Activated T-cell treated with anti-CD3 and anti-CD28 coated beads, Interleukin-2, amount 50 U/mL, for 48 hours (primary cell): ENCODE data around the gene SH3PXD2B.
"Not testable (repeated sequence)": the region's sequence is repeated elsewhere in the genome, so short reads cannot be mapped to it uniquely, and the experiment has no call there.

Experiments used
- DNase-seq, 2 experiments: peaks; one replicate each; pipeline ENCODE4 v3.0.0-alpha.2; 2020

Gene SH3PXD2B

DNA sequence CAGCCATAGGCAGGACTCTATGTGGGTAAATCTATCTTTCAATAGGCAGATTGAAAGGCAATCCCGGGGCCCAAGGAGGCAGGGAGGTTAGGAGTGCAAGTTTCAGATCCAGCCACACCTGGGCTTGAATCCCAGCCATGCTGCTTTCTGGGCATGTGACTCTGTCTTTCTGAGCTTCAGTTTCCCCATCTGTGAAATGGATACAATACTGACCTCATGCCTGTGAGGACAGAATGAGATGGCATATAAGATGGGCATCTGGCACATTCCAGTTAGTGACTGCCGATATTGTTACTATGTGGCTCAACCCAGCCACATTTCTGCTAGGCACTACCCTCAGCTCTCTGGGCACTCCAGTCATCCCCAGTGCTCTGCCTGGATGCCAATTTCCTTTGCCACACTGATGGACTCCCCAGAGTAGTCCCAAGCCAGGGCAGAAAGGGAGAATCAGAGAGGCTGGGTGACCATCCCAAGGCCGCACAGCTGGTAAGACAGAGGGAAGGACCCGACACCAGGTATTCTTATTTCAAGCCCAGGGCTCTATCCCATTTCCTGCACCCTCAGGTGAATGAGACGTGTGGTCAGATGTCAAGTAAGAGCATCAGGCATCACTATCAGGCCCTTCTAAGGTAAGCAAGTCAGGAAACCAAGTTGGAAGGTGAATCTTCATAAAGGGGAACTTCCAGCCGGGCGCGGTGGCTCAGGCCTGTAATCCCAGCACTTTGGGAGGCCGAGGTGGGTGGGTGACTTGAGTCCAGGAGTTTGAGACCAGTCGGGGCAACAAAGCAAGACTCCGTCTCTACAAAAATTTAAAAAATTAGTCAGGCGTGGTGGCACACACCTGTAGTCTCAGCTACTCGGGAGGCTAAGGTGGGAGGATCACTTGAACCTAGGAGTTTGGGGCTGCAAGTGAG lies 38.7 kb downstream of the SH3PXD2B start:
- no peak for DNase-seq

GRCh38 chr5:172414531-172415361 lies 39.6 kb downstream of the SH3PXD2B start:
- DNase-seq = no peak

GRCh38 chr5:172413601-172414171 lies 40.6 kb downstream of the SH3PXD2B start:
- no peak for DNase-seq

GRCh38 chr5:172412724-172413286 lies 41.5 kb downstream of the SH3PXD2B start:
- DNase-seq = peak; percentile 47 to 53

- peak; percentile 61 to 71 for DNase-seq
These were observed 42.7 kb downstream of the SH3PXD2B start for GRCh38 chr5:172411484-172412072.

DNA sequence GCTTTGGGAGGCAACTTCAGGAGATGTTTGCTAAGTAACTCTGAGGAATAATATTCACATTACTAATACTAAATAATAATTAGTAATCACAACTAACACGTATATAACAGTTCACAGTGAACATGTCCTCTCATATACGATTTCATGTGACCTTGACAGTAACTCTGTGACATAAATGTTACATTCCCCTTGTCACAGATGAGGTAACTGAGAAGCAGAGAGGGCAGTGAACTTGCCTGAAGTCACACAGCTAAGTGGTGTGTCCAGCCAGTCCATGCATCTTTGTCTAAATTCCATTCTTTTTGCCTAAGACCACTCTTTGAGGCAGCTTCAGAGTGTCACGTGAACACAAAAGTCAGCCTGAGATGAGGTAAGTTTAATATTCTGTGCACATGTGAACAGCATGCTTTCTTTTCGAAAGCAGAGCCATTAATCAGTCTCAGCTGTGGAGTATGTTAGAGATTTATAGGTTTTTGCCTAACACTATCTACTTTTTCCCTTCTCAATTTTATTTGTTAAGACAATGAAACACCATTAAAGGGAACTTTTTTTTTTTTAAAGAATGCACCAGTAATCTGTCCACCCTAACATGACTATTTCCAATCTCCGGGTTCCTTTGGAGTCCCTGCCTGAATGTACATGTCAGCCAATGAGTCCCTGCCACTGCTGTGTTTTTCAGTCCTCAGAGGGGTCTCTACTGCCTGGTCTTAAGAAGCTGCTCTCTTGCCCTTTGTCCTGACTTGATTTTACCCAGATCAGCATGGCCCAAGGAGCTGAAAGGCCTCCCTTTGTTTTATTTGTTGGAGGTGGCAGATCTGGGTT lies 43.5 kb downstream of the SH3PXD2B start:
- no peak for DNase-seq

GRCh38 chr5:172410160-172410559 lies 44.2 kb downstream of the SH3PXD2B start:
- peak; percentile 39 to 42 for DNase-seq

- not testable (repeated sequence) for DNase-seq
These were observed 44.8 kb downstream of the SH3PXD2B start for GRCh38 chr5:172409477-172409876.

DNA sequence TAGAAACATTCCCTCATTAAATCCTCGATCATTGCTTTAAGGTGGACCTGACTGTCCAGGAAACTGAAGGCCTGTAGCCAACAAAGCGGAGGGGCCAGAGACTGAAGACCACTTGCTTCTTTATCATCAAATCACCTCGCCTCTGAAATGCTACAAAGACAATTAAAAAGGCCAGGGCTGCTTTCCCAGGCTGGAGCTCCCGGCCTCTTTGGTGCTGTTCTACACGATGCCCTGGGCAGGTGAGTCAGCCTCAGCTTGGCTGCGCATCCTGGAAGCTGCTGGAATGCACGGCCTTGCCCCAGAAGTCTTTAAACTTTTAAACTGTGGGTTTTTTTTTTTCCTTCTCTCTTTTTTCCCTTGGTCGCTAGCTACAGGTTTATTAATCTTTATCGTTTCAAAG lies 46.5 kb downstream of the SH3PXD2B start:
- DNase-seq = no peak

- DNase-seq = no peak
These were observed 47.1 kb downstream of the SH3PXD2B start for GRCh38 chr5:172407241-172407691.

DNA sequence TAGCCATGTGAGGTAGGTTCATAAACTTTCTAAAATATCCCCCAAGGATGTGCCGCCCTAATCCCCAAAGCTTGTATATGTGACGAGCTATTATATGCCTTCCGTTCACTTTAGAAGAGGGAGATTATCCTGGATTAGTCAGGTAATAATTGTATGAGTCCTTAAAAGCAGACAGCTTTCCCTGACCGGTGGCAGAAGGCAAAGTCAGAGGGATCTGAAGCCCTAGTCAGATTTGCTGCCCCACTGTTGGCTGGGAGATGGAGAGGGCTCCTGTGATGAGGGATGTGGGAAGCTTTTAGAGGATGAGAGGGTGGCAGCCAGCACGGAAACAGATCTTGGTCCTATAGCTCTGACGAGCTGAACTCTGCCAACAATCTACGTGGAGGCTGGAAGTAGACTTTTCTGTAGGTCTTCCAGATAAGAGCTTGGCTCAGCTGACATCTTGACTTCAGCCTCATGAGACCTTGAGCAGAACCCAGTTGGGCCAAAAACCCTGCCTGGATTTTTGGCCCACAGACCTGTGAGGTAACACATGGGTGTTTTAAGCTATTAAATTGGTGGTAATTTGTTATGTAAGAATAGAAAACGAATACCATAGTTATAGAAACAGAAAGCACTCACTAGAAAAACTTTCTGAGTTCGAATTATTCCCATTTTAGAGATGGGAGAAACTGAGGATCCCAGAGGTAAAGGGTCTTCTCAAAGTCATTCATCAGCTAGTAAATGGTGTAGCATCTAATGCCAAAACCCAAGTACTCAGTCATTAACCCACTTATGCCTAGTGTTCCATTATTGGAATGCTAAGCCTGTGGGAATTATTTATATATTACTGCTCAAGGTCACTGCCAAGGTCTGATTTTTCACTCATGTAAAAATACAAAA lies 48.9 kb downstream of the SH3PXD2B start:
- no peak for DNase-seq

- no peak for DNase-seq
These were observed 49.6 kb downstream of the SH3PXD2B start for GRCh38 chr5:172404746-172405145.

DNA sequence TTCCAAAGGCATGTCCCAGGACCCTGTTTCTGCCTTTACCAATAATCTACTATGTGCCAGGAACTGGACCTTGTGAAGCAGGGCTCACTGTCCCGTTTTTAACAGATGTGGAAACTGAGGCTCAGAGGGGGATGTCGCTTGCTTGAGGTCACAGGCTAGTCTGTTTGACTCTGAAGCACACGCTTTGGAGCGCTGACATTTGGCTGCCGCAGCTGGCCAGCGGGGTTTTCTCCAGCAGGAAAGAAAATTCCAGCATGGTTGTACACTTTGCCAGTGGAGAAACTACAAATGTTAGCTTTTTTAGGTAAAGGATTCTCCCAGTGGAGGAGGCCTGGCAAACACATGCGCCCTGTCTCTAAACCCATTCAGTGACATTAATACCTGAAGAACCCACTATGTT lies 50.5 kb downstream of the SH3PXD2B start:
- no peak for DNase-seq

DNA sequence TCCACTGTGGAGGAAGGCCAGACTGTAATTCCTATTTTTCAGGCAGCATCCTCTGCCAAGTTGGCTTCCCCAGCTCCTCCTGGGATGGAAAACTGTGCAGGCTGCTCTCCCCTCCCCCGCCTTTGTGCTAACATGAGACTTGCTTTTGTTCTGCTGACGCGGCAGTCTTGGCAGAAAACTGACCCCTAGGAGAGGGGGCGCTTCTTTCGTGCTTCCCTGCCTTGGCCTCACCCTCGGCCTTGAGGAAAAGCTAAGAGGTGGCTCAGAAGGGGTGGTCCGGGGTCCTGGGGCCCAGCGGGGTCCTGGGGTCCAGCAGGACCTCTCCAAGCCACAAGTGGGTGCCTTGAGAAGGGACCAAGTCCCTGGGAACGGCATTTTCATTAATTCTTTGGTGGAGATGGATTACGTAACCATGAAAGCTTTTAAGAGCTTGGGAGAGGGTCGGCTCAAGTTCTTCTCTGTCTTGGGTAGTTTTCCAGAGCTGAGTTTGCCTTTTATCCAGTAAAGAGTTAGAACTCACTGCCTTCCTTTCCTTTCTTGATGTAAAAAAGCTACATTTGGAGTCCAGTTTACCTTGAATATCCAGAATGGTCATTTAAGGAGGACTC lies 51.0 kb downstream of the SH3PXD2B start:
- DNase-seq = no peak

DNA sequence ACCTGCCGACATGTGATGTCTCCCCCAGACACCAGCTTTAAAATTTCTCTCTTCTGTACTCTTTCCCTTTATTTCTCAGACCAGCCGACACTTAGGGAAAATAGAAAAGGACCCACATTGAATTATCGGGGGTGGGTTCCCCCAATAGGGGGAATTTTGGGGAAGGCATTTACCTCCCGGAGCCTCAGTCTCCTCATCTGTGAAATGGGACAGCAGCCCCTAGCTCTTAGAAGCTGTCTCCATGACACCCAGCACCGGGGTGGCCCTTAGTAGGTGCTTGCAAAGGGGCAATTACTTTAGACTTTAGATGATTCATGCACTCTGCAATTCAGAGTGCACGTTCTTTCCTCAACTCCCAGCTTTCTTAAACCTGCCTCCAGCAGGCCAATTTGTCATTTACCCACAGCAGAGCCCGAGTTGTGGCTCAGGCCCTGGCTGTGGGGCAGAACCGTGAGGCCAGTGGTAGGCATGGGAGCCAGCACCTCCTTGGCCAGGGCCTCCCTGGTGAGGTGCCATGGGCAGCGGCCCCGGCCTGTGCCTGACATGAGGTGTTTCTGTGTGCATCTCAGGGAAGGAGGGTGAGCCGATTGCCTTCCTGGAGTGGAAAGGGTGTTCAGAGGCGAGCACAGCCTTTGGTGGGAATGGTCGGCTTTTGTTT lies 51.7 kb downstream of the SH3PXD2B start:
- DNase-seq = no peak

DNA sequence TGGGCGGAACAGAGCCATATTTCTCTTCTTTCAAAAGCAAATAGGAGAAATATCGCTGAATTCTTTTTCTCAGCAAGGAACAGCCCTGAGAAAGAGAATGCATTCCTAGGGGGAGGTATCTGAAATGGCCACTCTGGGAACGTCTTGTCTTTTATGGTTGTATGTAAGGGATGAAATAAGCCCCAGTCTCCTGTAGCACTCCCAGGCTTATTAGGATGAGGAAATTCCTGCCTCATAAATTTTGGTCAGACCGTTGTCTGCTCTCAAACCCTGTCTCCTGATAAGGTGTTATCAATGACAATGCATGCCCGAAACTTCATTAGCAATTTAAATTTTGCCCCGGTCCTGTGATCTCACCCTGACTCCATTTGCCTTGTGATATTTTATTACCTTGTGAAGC lies 52.3 kb downstream of the SH3PXD2B start:
- not testable (repeated sequence) for DNase-seq

DNA sequence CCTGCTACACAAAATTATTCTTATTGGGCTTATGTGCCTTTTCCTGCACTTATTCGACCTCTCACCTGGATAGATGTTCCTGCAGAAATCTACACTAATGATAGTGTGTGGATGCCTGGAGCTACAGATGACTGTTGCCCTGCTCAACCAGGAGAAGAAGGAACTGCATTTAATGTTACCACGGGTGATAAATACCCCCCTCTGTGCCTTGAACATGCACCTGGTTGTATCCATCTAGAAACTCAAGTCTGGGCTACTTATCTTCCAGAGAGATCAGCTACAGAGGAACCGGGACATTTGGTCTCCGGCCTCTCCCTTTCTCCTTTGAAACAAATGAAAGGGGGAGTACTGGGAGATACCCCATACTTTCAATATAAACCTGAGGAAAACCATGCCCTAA lies 54.5 kb downstream of the SH3PXD2B start:
- no peak for DNase-seq

- no peak for DNase-seq
These were observed 55.0 kb downstream of the SH3PXD2B start for GRCh38 chr5:172399336-172399735.

GRCh38 chr5:172398645-172399044 lies 55.7 kb downstream of the SH3PXD2B start:
- DNase-seq = not testable (repeated sequence)

GRCh38 chr5:172396994-172397393 lies 57.3 kb downstream of the SH3PXD2B start:
- not testable (repeated sequence) for DNase-seq
